ENCODE results near the gene FBXO30.

DNA sequence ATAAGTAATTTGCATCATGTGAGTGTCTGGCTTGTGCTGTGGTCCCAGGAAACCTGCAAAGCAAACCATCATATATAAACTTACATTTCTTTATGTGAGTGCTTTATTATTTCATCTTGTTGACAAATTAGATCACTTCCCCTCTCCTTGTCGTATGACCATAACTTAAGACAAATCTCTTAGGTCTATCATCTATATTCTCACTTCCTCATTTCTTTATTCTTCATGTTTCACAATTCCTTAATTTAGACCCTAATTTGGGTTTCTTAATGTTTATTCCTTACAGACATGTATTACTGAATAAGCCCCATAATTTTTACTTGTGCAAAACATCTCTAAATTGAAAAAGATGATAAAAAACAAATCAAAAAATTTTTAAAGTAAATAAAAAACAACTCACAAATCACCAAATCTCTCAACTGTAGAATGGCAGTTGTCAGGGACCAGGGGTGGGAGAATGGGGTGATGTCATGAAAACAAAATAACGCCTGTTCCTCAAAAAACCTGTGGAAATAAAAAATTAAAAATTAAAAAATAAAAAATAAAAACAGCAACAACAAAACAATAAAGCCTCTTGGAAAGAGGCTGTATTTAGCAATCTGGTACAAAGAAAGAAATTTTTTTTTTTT, 49.5 kb upstream of the FBXO30 start:
- TF ChIP-seq EP300 (IDR thresholded peaks at IDR 0.05; ENCODE audit: borderline replicate concordance) (no peak), RAD21 (IDR thresholded peaks at IDR 0.05; ENCODE audit: low read depth) (no peak), ZBTB7A (IDR thresholded peaks at IDR 0.05; ENCODE audit: low read depth) (no peak), CREB1 (IDR thresholded peaks at IDR 0.05; ENCODE audit: low read depth) (no peak), YY1 (IDR thresholded peaks at IDR 0.05; ENCODE audit: low read depth) (no peak), FOXM1 (IDR thresholded peaks at IDR 0.05; ENCODE audit: borderline replicate concordance, low read depth) (no peak), REST (IDR thresholded peaks at IDR 0.05; ENCODE audit: low read depth) (no peak), TAF1 (IDR thresholded peaks at IDR 0.05; ENCODE audit: low read depth) (no peak), TCF12 (IDR thresholded peaks at IDR 0.05; ENCODE audit: low read depth) (no peak), EGR1 (IDR thresholded peaks at IDR 0.05) (no peak)

Data from Ishikawa (cell line).